Panc1 (cell line): ENCODE results near the gene DENND10. TPM values are rescaled to one million over a fixed set of nuclear protein-coding genes. Genes with fewer than 3 reads are reported as not detected.

Source experiments
- ATAC-seq: fragments of 200-7000 bp; cut with Tn5 transposase; 2 replicates; pipeline ENCODE4 v1.9.1; 2020; ENCODE audit warnings: mild to moderate bottlenecking, moderate library complexity
- BruUV-seq: library from RNA; stranded (reverse); fragments of 400-500 nt; replicated peaks from 2 replicates; lab custom pipeline; 2021; lab: Mats Ljungman, UMichigan
- CTCF ChIA-PET: fragments of 300-600 bp; sonication (Branson Sonifier 250); formaldehyde crosslinking; loops from one replicate; lab custom pipeline; 2022; ENCODE audit warnings: antibody characterized with exemption; lab: Charles Lee
- POLR2A ChIA-PET: fragments of 300-600 bp; sonication (Branson Sonifier 250); formaldehyde crosslinking; loops from one replicate; lab custom pipeline; 2022; ENCODE audit warnings: antibody characterized with exemption; lab: Charles Lee
- DNase-seq: peaks from one replicate; pipeline ENCODE4 v3.0.0-alpha.2; 2010; ENCODE audit warnings: low read depth, low spot score
- H3K27ac ChIP-seq: 2 replicates; pipeline ENCODE4 v1.5.1; 2011; ENCODE audit warnings: mild to moderate bottlenecking, low read length, inconsistent platforms
- H3K27me3 ChIP-seq: fragments of 200-500 bp; sonication (Bioruptor generic); 2 replicates; pipeline ENCODE4 v1.6.0; 2014; ENCODE audit warnings: low read length, inconsistent platforms; ENCODE audit not compliant: control insufficient read depth, insufficient read depth
- H3K36me3 ChIP-seq: fragments of 200-500 bp; sonication (Bioruptor generic); 2 replicates; pipeline ENCODE4 v1.5.1; 2014; ENCODE audit warnings: inconsistent platforms, mild to moderate bottlenecking, low read length, moderate library complexity; ENCODE audit not compliant: control insufficient read depth, insufficient read depth
- H3K4me1 ChIP-seq: 2 replicates; pipeline ENCODE4 v1.5.1; 2011; ENCODE audit warnings: inconsistent platforms, mild to moderate bottlenecking, low read length, moderate library complexity; ENCODE audit not compliant: control insufficient read depth, insufficient read depth
- H3K4me3 ChIP-seq, 2 experiments: 2 replicates each; pipeline ENCODE4 v1.5.1; 2011 to 2012; ENCODE audit warnings: low read depth in 2 of 2, low read length in 2 of 2, mild to moderate bottlenecking in 2 of 2, inconsistent platforms in 1 of 2, moderate library complexity in 1 of 2
- H3K9me3 ChIP-seq: fragments of 200-500 bp; sonication (Bioruptor generic); 2 replicates; pipeline ENCODE4 v1.5.1; 2014; ENCODE audit warnings: low read depth, mild to moderate bottlenecking, inconsistent platforms, low read length, moderate library complexity; ENCODE audit not compliant: control insufficient read depth, insufficient read depth
- CTCF ChIP-seq: fragments of 450-650 bp; IDR thresholded peaks from 2 replicates; pipeline ENCODE4 v1.5.1; 2017; ENCODE audit warnings: mild to moderate bottlenecking
- POLR2AphosphoS5 ChIP-seq: IDR thresholded peaks from 2 replicates; pipeline ENCODE4 v1.6.1; 2012; ENCODE audit warnings: mild to moderate bottlenecking, low read depth, low read length, moderate library complexity
- REST ChIP-seq, 2 experiments: IDR thresholded peaks; 2 replicates each; pipeline ENCODE4 v1.6.1; 2011 to 2012; ENCODE audit warnings: low read depth in 2 of 2, control low read depth in 1 of 2, low read length in 1 of 2, mild to moderate bottlenecking in 1 of 2, moderate library complexity in 1 of 2; ENCODE audit not compliant: insufficient read depth in 1 of 2
- SIN3A ChIP-seq: IDR thresholded peaks from 2 replicates; pipeline ENCODE4 v1.6.1; 2012; ENCODE audit warnings: low read depth, mild to moderate bottlenecking, low read length, moderate library complexity, borderline replicate concordance; ENCODE audit not compliant: insufficient read depth
- TCF7L2 ChIP-seq: IDR thresholded peaks from 2 replicates; pipeline ENCODE4 v1.6.1; 2011; ENCODE audit warnings: mild to moderate bottlenecking, low read depth, low read length, inconsistent platforms
- in situ Hi-C: cut with HindIII; loops from 2 replicates; pipeline ENCODE4 v1.10.0; 2016; ENCODE audit warnings: low sequenced_read_pairs, low pct_unique_long_range_greater_than_20kb
- intact Hi-C: fragments of 100-400 bp; cut with micrococcal nuclease; formaldehyde crosslinking; loops from one replicate; pipeline ENCODE4 v1.10.0; 2022; ENCODE audit not compliant: unreplicated experiment
- total RNA-seq: library from RNA; stranded (reverse); gene quantifications from one replicate; pipeline ENCODE4 v1.2.1, GENCODE V29; 2021; ENCODE audit not compliant: unreplicated experiment

Gene DENND10
- total RNA-seq, 1 experiment from 2014 or later = 72.8 TPM

- no peaks in the 10 kb centered on the region for H3K4me1 ChIP-seq
- no peak for TF ChIP-seq CTCF
- no peak for TF ChIP-seq POLR2AphosphoS5
- TF ChIP-seq TCF7L2 = no peak
- TF ChIP-seq REST (IDR thresholded peaks at IDR 0.05; ENCODE audit: insufficient read depth in 1 of 2, low read depth in 2 of 2, low read length in 1 of 2) = no peak
- TF ChIP-seq SIN3A = no peak
- H3K4me3 ChIP-seq = no peak overlapping the region
- intact Hi-C loops = no loop called here
- DNase-seq (no peak), ATAC-seq (no peak)
- no TSS peak for BruUV-seq
- no peak overlapping the region for H3K27ac ChIP-seq
- ChIA-PET CTCF (interaction anchor here (0.5 kb wide), 1 partner anchor 138 kb away, joined by 3 read pairs; no protein-coding TSS in a partner anchor), POLR2A (interaction anchor here (0.5 to 0.6 kb wide), 2 partner anchors 26 to 100 kb away, joined by 3 read pairs; no protein-coding TSS in a partner anchor)
- no peaks in the 10 kb centered on the region for H3K27me3 ChIP-seq
- in situ Hi-C loops = no loop called here
- H3K9me3 ChIP-seq = no peaks in the 10 kb centered on the region
- peaks cover 22% of the 10 kb centered on the region for H3K36me3 ChIP-seq
Measured at GRCh38 chr10:119115926-119116325, 12.0 kb downstream of the DENND10 start.

GRCh38 chr10:119116326-119116951, 12.5 kb downstream of the DENND10 start:
- Histone ChIP-seq H3K27ac (no peak overlapping the region), H3K4me1 (no peaks in the 10 kb centered on the region), H3K36me3 (peaks cover 21% of the 10 kb centered on the region), H3K4me3 (no peak overlapping the region), H3K27me3 (no peaks in the 10 kb centered on the region), H3K9me3 (no peaks in the 10 kb centered on the region)
- ChIA-PET CTCF (no interaction called here), POLR2A (interaction anchor here (0.6 kb wide), 1 partner anchor 25 kb away, joined by 3 read pairs; no protein-coding TSS in a partner anchor)
- intact Hi-C loops (no loop called here), in situ Hi-C loops (no loop called here)
- ATAC-seq = no peak
- TF ChIP-seq REST (IDR thresholded peaks at IDR 0.05; ENCODE audit: insufficient read depth in 1 of 2, low read depth in 2 of 2, low read length in 1 of 2) = no peak
- TF ChIP-seq POLR2AphosphoS5 = no peak
- TF ChIP-seq CTCF = no peak
- no peak for TF ChIP-seq SIN3A
- TF ChIP-seq TCF7L2 = no peak
- no peak for DNase-seq
- no TSS peak for BruUV-seq
